Suprapubic skin (tissue), 4 donors: ENCODE measurements around the gene PRR36.

Experiments used
- CTCF ChIP-seq, 2 donors: fragments of 200-600 bp in 1 of 2; fragments of 450-650 bp in 1 of 2; sonication (generic) in 1 of 2; IDR thresholded peaks; one replicate each; pipeline ENCODE4 v1.5.1; 2016 to 2019; ENCODE audit warnings: antibody characterized with exemption in 2 of 2, mild to moderate bottlenecking in 1 of 2, moderate library complexity in 1 of 2
- EP300 ChIP-seq: sonication (generic); formaldehyde crosslinking; IDR thresholded peaks from one replicate; pipeline ENCODE4 v1.6.1; 2017; ENCODE audit warnings: antibody characterized with exemption
- POLR2A ChIP-seq, 2 donors: fragments of 450-650 bp; IDR thresholded peaks; one replicate each; pipeline ENCODE4 v1.6.1; 2017; ENCODE audit warnings: antibody characterized with exemption in 2 of 2, mild to moderate bottlenecking in 2 of 2, moderate library complexity in 2 of 2
- POLR2AphosphoS5 ChIP-seq, 3 donors: sonication (generic); formaldehyde crosslinking; IDR thresholded peaks; one replicate each; pipeline ENCODE4 v1.6.1; 2017; ENCODE audit warnings: antibody characterized with exemption in 3 of 3

GRCh38 chr19:7846155-7846646 lies 28.0 kb downstream of the PRR36 start:
- no peak for TF ChIP-seq CTCF (IDR thresholded peaks at IDR 0.05)
- TF ChIP-seq POLR2A (IDR thresholded peaks at IDR 0.05): no peak
- TF ChIP-seq POLR2AphosphoS5 (IDR thresholded peaks at IDR 0.05): no peak
- TF ChIP-seq EP300: no peak
